ENCODE results near the gene VAC14.

DNA sequence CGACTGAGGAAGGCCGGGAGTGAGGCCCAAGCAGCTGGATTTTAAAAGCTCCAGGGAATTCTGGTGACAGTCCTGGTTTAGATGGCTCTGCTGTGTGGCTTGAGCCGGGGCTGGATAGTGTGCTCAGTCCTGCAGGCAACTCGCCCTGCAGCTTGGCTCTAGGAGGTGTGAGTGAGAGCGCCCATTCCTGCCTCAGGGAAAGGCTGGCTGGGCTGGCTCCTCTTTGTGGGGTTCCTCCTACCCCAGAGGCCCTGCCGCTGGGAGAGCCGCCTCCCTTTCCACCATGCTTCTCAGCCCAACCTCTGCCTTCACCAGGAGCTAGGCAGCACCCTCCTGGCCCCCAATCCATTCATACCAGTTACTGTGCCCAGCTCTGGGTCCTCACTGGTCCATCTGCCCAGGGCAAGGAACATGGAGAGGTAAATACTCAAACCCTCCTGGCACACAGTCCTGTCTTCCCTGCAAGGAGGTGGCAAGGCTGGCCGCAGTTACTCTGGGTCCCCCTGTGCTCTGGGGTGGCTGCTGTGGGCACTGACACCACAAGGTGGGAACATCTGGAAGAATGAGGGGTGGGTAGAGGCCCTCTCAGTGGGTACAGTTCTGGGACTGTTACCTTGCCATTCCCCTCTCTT, 47.1 kb downstream of the VAC14 start:
- TF ChIP-seq, protein P1, sequence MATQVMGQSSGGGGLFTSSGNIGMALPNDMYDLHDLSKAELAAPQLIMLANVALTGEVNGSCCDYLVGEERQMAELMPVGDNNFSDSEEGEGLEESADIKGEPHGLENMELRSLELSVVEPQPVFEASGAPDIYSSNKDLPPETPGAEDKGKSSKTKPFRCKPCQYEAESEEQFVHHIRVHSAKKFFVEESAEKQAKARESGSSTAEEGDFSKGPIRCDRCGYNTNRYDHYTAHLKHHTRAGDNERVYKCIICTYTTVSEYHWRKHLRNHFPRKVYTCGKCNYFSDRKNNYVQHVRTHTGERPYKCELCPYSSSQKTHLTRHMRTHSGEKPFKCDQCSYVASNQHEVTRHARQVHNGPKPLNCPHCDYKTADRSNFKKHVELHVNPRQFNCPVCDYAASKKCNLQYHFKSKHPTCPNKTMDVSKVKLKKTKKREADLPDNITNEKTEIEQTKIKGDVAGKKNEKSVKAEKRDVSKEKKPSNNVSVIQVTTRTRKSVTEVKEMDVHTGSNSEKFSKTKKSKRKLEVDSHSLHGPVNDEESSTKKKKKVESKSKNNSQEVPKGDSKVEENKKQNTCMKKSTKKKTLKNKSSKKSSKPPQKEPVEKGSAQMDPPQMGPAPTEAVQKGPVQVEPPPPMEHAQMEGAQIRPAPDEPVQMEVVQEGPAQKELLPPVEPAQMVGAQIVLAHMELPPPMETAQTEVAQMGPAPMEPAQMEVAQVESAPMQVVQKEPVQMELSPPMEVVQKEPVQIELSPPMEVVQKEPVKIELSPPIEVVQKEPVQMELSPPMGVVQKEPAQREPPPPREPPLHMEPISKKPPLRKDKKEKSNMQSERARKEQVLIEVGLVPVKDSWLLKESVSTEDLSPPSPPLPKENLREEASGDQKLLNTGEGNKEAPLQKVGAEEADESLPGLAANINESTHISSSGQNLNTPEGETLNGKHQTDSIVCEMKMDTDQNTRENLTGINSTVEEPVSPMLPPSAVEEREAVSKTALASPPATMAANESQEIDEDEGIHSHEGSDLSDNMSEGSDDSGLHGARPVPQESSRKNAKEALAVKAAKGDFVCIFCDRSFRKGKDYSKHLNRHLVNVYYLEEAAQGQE (IDR thresholded peaks at IDR 0.05; ENCODE audit: insufficient read depth in 1 of 2, low read depth in 2 of 2, low read length in 2 of 2), result no peak
- no peak for TF ChIP-seq POLR2AphosphoS5 (IDR thresholded peaks at IDR 0.05; ENCODE audit: low read depth, low read length)
- TF ChIP-seq TAF1 (IDR thresholded peaks at IDR 0.05; ENCODE audit: borderline replicate concordance, insufficient read depth, low read length), result no peak
